NCI-H510A treated with DMSO at 0.1 percent for 48 hours (cell line): ENCODE results near the gene SPATA24.
"Not testable (repeated sequence)": the region's sequence is repeated elsewhere in the genome, so short reads cannot be mapped to it uniquely, and the experiment has no call there.

Source experiments
- DNase-seq: peaks from one replicate; lab custom pipeline; 2025; lab: John Stamatoyannopoulos, UW

SPATA24 gene, protein sequence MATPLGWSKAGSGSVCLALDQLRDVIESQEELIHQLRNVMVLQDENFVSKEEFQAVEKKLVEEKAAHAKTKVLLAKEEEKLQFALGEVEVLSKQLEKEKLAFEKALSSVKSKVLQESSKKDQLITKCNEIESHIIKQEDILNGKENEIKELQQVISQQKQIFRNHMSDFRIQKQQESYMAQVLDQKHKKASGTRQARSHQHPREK

DNA sequence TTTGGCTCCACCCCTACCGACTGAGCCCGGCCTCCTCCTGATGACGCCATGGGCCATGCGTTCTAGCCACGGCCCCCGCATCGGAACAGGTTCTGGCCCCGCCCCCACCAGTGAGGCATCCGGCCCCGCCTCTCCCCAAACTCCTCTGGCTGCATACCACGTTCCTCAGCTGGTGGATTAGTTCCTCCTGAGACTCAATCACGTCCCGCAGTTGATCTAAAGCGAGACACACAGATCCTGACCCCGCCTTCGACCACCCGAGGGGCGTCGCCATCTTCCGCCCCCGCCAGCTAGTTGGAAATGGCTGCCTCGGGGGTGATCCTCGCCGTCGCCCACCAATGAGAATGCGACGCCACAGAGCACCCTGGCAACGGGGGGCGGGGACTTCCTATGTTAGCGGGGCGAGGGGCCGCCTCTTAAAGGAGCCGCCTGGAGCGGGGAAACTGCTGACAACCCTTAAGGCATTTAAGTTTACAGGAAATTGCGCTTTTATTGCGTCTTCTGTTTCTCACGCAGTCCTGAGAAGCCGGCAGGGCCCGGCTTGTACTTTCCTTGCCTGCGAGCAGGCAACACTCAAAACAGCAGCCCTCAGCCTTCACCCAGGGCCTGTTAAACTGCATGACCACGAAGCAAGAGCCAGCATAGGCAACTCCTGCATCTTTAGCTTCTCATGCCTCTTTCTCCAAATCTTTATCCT lies at the start of gene SPATA24:
Gene SPATA24 (minus strand): TSS at position 303 of the 697 bp plus-strand sequence. CDS start 29 bp downstream, at position 274.
- DNase-seq: peak; percentile 87

DNA sequence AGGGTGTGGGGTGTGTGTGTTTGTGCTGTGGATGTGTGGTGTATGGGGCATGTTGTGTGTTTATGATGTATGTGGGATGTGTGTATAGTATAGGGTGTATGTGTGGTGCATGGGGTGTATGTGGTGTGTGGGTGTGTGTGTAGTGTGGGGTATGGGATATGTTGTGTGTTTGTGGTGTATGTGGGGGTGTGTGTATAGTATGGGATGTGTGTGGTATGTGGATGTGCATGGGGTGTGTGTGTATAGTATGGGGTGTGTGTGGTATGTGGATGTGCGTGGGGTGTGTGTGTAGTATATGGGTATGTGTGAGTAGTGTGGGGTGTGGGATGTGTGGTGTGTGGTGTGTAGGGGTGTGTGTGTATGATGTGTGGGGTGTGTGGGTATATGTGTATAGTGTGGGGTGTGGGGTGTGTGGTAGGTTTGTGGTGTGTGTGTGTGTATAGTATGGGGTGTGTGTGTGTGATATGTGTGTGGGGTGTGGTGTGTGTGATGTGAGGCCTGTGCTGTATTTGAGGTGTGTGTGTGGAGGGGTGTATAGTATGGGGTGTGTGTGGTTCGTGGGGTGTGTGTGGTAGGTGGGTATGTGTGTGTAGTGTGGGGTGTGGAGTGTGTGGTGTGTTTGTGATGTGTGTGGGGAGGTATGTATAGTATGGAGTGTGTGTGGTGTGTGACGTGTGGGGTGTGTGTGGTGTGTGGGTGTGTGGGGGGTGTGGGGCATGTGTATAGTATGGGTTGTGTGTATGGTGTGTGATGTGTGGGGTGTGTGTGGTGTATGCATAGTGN lies 48.2 kb upstream of the SPATA24 start:
- no peak for DNase-seq

DNA sequence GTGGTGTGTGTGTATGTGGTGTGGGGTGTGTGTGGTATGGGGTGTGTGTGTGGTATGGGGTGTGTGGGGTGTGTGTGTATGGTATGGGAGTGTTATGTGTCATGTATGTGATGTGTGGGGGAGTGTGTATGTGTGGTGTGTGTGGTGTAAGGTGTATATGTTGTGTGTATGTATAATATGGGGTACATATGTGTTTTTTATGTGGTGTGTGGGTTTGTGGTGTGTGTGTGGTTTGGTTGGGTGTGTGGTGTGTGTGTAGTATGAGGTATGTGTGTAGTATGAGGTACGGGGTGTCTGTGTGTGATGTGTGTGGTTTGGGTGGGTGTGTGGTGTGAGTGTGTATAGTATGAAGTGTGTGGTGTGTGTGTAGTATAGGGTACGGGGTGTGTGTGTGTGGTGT lies 47.3 kb upstream of the SPATA24 start:
- no peak for DNase-seq

DNA sequence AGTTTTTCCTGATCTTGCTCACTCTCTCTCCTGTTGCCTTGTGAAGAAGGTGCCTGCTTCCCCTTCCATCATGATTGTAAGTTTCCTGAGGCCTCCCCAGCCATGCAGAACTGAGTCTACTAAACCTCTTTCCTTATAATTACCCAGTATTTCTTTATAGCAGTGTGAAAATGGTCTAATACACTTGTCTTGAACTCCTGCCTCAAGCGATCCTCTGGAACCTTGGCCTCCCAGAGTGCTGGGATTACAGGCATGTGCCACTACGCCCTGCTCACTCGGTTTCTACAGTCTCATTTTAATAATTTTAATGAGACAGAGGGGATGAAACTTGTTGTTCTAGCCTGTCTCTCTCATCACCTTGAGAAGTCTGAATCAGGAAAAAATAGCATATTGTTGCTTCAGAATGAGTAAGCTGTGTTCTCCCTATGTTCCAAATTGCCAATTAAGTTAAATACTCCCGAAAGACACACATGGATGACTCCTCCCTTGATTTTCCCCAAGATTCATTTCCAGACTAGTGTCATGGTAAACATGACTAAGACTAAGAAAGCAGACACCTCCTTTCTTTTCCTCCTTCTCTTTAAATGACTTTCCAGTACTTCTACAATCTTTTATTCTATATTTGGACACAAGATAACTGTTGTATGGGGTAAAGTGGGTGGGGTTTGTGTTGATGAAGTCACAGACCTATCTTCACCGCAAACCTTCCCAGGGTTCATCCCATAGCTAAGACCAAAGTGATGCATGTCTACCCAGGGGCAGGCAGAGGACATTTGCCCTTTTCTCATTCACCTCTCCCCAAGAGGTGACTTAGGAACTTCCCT lies 43.3 kb upstream of the SPATA24 start:
- DNase-seq: no peak

DNA sequence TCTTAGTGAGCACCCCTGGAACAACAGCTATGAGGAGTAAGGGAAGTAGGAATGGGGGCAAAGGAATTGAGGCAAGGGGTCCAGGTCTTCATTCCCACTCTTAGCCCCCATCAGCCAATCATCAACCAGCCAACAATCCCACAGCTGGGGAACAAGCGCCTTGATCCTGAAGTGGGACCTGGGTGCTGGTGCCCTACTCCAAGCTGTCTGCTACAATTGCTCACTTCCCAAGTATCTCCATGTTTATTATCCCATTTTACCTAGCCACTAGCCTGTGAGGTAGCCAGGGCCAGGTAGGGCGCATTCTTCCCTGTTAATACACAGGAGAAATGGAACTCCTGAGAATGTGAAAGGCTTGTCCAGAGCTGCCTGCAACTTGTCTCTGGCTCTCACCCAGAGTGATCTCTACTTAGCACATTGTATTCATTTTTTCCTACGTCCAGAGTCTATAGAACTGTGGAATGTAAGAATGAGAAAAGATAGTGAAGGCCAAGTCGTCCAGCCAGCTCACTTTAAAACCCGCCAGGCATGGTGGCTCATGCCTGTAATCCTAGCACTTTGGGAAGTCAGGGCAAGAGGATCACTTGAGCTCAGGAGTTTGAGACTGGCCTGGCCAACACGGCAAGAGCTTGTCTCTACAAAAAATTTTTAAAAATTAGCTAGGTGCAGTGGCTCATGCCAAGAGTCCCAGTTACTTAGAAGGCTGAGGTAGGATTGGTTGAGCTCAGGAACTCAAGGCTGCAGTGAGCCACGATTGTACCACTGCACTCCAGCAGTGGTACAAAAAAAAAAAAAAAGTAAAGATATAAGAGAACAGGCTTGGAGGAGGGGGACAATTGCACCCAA lies 41.7 kb upstream of the SPATA24 start:
- DNase-seq: no peak

DNA sequence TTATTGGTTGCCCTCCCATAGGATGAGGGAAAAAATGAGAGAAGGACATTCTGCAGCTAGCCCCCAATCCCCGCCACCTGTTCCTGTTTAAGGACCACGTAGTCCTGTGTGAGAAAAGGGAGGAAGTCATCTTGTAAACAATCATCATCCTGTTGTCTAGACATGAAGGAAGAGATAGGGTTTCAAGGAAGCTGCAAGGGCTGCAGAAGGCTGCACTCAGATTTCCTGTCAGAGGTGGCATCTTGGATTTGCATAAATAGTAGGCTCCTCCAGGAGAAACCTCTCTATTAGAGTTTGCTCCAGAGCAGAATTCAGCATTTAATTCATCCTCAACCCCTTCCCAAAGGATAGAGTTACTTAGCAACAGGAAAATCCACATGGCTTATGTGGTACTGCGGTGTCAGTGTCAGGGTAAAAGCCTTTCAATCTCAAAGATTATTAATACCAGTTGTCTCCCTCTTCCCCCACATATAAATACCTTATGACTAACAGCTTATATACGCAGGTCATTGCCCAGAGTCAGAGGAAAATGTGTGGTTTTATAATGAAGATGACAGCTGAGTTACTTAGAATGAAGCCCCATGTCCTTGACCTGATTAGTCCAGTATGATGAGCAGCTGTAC lies 40.1 kb upstream of the SPATA24 start:
- DNase-seq: peak; percentile 3

DNA sequence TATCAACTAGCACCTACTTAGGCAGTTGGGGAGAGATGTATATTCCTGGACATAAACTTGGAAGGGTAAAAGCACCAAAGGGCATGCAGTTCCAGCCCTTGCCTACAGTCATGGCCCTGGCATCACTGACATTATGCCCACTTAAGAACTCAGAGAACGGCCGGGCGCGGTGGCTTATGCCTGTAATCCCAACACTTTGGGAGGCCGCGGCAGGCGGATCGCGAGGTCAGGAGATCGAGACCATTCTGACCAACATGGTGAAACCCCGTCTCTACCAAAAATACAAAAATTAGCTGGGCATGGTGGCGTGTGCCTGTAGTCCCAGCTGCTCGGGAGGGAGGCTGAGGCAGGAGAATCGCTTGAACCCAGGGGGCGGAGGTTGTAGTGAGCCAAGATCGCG lies 36.5 kb upstream of the SPATA24 start:
- DNase-seq: not testable (repeated sequence)

DNA sequence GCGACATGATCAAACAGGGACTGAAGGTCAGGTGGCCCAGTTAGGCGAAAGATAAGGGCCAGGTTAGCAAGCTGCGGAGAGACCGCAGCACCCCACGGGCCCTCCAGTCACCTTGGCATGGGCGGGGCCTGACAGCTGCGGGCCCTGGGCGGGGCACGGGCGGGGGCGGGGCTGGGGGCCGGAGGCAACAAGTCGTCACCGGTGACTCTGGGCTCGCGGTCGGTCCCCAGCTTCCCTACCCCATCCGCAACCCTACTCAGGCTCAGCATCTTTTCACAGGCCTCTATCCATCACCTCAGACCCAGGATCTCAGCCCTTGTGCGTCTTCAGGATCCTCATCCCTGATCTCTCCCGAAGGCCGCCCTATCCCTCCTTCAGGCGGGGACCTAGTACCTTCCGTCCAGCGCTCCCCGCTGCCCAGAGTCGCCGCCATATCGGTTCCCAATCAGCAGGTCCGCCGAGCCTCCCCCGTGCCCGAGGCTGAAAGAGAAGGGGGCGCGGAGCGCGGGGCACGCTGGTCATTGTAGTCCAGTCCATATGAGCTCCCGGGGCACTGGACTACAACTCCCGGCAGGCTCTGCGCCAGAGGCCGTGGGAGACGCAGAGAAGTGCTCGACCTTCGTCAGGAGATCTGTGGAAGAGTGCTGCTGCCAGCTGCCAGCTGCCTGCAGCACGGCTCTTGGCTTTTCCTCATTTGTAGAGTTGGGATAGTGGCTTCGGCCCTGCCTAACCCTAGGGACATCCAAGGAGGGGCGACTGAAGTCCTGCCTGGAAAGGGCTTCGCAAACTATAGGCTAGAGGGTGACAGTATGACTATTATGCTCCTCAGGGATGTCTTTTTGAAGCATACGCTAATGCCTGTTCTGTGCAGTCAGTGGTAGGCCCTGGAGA lies 35.4 kb upstream of the SPATA24 start, which contains the start of gene DNAJC18:
Gene DNAJC18 (minus strand): TSS at position 513 of the 891 bp plus-strand sequence. CDS start 80 bp downstream, at position 433.
- peak; percentile 79 for DNase-seq

DNA sequence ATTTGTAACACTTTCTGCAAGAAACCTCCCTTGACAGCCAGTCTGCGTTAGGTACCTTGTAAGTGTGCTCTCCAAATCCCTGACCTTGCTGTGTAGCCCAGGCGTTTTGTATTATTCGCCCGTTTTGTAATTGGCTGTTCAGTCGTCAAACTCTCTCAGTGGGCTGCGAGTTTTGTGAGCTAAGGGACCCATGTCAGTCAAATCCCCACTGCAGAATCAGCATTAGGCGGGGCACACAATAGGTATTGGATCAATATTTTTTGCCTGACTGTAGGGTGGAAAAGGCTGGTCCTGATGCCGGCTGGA lies 34.8 kb upstream of the SPATA24 start:
- DNase-seq: no peak

DNA sequence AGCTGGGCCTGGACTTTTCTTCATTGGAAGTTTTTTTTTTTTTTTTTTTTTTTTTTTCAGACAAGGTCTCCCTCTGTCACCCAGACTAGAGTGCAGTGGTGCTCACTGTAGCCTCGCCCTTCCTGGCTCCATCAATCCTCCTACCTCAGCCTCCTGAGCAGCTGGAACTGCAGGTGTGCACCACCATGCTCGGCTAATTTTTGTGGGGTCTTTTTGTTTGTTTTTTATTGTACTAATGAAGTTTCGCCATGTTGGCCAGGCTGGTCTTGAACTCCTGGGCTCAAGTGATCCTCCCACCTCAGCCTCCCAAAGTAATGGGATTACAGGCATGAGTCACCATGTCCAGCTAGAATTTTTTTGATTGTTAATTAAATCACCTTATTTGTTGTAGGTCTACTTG lies 31.8 kb upstream of the SPATA24 start:
- no peak for DNase-seq

DNA sequence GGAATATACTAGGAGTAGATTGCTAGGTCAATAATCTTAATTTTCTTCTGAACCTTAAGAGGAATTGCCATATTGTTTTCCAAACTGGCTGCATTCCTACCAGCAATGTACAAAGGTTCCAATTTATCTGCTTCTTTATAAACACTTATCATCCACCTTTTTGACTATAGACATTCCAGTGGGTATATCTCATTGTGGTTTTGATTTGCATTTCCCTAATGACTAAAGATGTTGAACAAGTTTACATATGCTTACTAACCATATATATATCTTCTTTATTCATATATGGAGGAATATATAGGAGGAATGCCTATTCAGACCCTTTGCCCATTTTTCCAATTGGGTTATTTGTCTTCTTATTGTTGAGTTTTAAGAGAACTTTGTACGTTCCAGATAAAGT lies 27.8 kb upstream of the SPATA24 start:
- no peak for DNase-seq

DNA sequence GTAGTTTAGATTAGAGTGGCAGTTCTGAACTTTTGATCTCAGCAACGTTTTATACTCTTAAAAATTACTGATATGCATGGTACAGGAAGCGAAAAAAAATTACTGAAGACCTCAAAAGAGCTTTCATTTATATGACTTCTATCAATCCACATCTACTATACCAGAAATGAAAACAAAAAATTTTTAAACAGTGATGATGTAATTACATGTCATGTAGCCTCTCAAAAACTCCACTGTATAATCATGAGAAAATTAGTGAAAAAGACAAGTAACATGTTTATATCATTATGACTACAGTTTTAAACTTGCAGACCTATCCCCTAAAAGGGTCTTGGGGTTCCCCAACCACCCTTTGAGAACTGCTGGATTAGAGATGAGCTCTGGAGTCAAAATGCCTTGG lies 26.1 kb upstream of the SPATA24 start:
- no peak for DNase-seq

DNA sequence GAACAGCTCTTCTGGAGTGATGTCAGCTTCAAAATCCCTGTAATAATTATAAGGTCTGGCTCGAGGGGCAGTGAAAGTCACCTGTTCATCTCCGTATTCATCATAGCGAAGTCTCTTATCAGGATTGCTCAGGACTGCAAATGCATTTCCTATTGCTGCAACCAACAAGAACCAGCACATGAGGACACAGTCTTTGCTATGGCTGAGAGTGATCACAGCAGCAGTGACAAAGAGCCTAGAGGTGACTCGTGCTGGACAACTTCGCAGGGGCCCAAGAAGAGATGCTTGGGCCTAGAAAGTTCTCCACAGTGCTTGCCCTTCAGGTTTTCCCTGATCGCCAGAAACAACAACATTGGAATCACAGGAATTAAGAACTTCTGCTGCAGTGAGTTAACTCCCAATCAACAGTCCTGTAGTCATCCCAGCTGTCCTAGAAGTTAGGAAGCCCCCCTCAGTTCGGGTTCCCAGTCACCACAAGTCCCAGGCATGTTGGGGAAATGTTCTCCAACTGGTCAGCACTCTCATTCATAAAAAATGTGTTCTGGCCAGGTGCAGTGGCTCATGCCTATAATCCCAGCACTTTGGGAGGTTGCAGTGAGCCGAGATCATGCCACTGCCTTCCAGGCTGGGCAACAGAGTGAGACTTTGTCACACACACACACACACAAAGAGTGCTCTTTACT lies 22.5 kb upstream of the SPATA24 start:
- DNase-seq: no peak

DNA sequence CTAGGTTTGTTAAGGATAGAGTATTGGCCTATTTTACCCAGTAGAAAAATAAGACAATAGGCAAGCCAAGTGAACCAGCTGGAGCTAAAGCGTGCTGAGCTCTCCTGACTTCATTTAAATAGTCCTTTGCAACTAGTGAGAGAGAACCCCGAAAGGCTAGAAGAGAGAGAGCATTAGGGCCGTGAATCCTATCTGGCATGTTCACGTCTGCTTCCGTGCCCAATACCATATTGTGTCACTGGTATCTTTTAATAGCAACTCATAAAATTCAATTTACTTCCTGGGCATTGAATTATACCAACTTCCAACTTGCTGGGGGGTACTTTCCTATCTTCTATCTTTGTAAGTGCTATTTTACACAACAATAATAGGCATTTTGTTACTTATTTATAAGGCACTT lies 21.6 kb upstream of the SPATA24 start:
- no peak for DNase-seq

DNA sequence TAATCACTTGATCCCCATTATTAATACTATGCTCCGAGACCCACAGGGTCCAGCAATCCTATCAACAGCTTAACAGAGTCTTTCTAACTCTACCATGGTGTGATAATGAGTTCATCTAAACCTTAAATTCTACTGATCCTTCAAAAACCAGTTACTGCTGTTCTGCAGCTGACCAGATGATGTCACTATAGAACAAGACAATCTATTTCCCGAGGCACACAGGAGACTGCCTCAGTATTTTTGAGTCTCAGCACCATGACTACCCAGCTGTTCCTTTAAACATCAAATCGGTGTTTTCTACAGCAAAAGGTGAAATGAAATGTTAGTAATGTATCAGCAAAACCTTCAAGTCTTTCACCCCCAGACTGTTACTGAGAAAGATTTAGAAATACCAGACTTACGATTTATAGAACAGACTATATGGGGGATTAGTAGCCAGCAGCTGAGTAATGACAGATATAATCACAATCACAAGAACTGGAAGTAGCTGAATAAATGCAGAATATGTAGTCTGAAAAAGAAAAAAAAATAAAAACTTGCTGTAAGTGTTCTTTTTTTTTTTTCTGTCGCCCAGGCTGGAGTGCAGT lies 18.5 kb upstream of the SPATA24 start:
- peak; percentile 54 for DNase-seq

DNA sequence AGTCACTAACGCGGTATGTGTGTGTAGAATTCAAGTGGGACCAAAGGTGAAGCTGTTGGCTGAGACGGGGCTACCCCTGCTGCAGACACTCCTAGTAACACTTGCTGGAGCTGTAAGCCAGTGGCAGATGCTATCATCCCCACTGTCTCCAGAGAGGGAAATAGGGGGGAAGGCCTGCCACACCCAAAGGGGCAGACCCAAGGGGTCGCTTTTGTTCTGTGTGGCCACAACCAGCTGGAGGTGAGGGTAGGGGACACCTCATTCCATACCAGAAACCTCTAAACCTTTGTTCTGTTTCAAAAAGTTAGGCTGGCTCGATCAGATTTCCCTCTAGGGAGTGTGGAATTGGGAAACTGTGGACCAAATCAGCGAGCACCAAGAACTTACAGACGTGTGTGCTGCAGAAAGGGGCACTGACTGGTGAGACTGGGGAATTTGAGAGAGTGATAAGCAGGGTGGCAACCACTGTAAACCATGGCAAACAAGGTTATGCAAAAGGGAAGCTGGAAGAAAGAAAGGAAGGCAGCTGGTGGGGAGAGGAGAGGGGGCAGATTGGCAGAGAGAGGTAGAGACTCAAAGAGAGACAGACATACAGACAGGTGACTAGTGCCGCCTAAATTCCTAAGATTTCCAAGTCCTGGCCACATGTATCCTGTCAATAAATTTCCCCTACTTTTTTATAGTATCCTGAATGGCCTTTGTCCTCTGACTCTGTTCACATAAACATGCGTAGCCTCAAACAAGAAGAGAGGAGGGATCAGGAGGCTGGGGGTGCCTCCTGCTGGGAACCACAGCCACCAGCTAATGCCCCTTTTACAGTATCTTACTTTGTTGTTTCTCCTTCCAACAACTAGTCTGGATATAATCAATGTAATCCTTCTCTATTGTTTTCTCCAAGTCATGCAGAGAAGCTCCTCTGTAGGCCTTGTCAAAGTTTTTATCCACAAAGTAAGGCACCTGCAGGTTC lies 15.6 kb upstream of the SPATA24 start:
- no peak for DNase-seq

DNA sequence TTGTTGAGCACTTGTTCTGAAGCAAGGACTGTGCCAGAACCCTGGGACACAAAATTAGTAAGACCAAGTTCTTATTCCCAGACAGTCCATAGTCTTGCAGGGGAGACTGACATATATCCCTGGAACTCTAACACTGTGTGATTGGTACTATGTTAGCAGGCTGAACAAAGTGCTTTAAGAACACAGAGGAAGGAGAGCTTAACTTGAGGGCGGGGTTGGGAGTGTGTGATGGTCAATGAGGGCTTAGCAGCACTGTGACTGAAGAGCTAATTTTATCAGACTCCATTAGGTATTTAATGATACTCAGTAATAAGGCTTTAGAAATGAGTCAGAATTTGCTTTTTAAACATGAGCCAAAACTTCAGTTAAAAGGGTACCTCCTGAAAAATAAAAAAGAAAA lies 14.9 kb upstream of the SPATA24 start:
- no peak for DNase-seq

DNA sequence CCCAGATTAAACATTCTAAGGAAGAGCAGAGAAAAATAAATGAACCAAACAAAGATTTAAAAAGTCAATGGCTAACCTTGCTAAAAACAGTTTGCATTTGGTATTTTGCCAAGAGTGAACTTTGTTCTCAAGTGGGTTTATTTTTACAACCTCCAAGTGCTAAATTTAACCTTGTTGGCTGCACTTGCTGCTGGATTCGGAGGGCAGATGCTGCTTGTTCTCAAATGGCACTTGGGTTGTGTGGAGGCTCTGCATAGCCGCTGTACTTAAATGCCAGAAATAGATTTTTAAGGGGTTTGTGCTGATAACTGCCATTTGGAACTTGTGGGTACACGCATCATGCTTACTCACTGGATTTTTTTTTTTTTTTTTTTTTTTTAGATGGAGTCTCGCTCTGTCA lies 13.3 kb upstream of the SPATA24 start:
- DNase-seq: no peak
